GM12892 (cell line): Measurements from ENCODE around the gene RUSF1.
"Not testable (repeated sequence)": the region's sequence is repeated elsewhere in the genome, so short reads cannot be mapped to it uniquely, and the experiment has no call there.

Experiments used
- DNase-seq: peaks from one replicate; pipeline ENCODE4 v3.0.0; 2011; ENCODE audit not compliant: insufficient read length
- FAIRE-seq: peaks from 2 replicates; lab custom pipeline; 2011; peaks lifted over from hg19 to GRCh38; lab: Jason Lieb, UNC
- POLR2A ChIP-seq: IDR thresholded peaks from 2 replicates; pipeline ENCODE4 v1.6.1; 2011; ENCODE audit warnings: low read depth, low read length, control low read depth
- POLR2AphosphoS5 ChIP-seq: IDR thresholded peaks from 2 replicates; pipeline ENCODE4 v1.6.1; 2011; ENCODE audit warnings: low read depth, low read length, control low read depth
- TAF1 ChIP-seq: IDR thresholded peaks from 2 replicates; pipeline ENCODE4 v1.6.1; 2011; ENCODE audit warnings: low read depth, mild to moderate bottlenecking, control low read depth, low read length, borderline replicate concordance

RUSF1 gene

GRCh38 chr16:31507617-31507928 lies 618 bp downstream of the RUSF1 start:
- DNase-seq (no peak), FAIRE-seq (no peak)
- TF ChIP-seq TAF1 (no peak), POLR2A (no peak), POLR2AphosphoS5 (no peak)

GRCh38 chr16:31505483-31505882 lies 2.7 kb downstream of the RUSF1 start:
- FAIRE-seq: peak; percentile 46
- DNase-seq: no peak
- TF ChIP-seq TAF1 (no peak), POLR2A (no peak), POLR2AphosphoS5 (no peak)

- DNase-seq (no peak), FAIRE-seq (no peak)
- no peak for TF ChIP-seq POLR2AphosphoS5
- TF ChIP-seq POLR2A: no peak
- no peak for TF ChIP-seq TAF1
Observed at GRCh38 chr16:31504159-31504558, 4.0 kb downstream of the RUSF1 start.

- FAIRE-seq, DNase-seq: not testable (repeated sequence)
Observed at GRCh38 chr16:31503555-31503954, 4.6 kb downstream of the RUSF1 start.

GRCh38 chr16:31502981-31503380 lies 5.2 kb downstream of the RUSF1 start:
- FAIRE-seq (no peak), DNase-seq (no peak)
- TF ChIP-seq POLR2AphosphoS5 (no peak), TAF1 (no peak), POLR2A (no peak)

- FAIRE-seq (no peak), DNase-seq (no peak)
- TF ChIP-seq POLR2A (no peak), TAF1 (no peak), POLR2AphosphoS5 (no peak)
Observed at GRCh38 chr16:31501966-31502348, 6.2 kb downstream of the RUSF1 start.

- no peak for TF ChIP-seq POLR2AphosphoS5
- no peak for TF ChIP-seq POLR2A
- no peak for TF ChIP-seq TAF1
- no peak for DNase-seq
- FAIRE-seq: no peak
Observed at GRCh38 chr16:31501226-31501965, 6.8 kb downstream of the RUSF1 start.

GRCh38 chr16:31499928-31500327 lies 8.3 kb downstream of the RUSF1 start:
- no peak for TF ChIP-seq POLR2AphosphoS5
- TF ChIP-seq POLR2A: no peak
- TF ChIP-seq TAF1: no peak
- DNase-seq: no peak
- FAIRE-seq: no peak

- no peak for TF ChIP-seq POLR2A
- no peak for TF ChIP-seq TAF1
- no peak for TF ChIP-seq POLR2AphosphoS5
- FAIRE-seq: no peak
- no peak for DNase-seq
Observed at GRCh38 chr16:31498493-31498892, 9.7 kb downstream of the RUSF1 start.

GRCh38 chr16:31496670-31497069 lies 11.5 kb downstream of the RUSF1 start:
- TF ChIP-seq TAF1: no peak
- no peak for TF ChIP-seq POLR2A
- no peak for TF ChIP-seq POLR2AphosphoS5
- DNase-seq (no peak), FAIRE-seq (no peak)

GRCh38 chr16:31493506-31494125 lies 14.6 kb downstream of the RUSF1 start:
- no peak for FAIRE-seq
- no peak for DNase-seq
- TF ChIP-seq POLR2A (no peak), POLR2AphosphoS5 (no peak)

- TF ChIP-seq POLR2A: no peak
- TF ChIP-seq POLR2AphosphoS5: no peak
- TF ChIP-seq TAF1: no peak
- DNase-seq (no peak), FAIRE-seq (no peak)
Observed at GRCh38 chr16:31491778-31492418, 16.3 kb downstream of the RUSF1 start.
